GM21529 (cell line): ENCODE results near the gene SPATA6.

Source experiments
- ATAC-seq: cut with Tn5 transposase; IDR thresholded peaks from one replicate; pipeline ENCODE4 v1.9.1; 2021; ENCODE audit not compliant: unreplicated experiment

The SPATA6 gene

DNA sequence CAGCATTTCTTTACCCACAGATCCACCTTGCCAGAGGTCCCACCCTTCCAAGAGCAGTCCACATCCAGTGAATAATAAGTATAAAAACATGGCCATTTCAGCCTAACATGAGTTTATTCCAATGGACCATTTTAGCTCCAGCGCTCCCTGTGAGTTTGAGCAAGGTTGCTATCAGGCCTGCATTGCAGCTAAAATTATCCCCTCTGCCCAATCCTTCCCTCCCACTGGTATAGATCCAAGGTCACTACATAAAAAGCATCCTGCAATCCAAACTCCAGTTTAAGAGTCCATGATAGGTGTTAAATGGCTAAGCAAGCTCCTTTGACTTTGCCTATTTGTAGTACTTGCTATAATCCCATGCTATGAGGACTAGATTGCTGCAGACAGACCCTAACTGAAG lies 213.9 kb downstream of the SPATA6 start:
- no peak for ATAC-seq

DNA sequence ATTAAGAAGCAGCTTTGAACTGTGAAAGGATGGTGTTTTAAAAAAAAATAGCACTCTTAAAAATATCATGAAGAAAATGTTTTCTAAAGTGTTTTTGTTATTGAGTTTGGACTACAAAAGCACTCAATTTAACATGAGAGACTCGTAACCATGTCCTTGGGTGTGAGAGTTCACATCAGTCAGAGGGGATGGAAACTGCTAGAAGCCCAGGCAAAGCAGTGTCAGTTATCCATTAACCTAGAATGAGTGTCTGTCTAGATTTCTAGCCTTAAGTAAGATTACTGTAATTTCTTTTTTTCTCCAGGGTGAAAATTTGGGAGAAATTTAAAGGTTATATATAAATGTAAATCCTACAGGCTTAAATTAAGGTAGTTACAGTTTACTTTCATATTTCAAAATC lies 217.8 kb downstream of the SPATA6 start:
- no peak for ATAC-seq

DNA sequence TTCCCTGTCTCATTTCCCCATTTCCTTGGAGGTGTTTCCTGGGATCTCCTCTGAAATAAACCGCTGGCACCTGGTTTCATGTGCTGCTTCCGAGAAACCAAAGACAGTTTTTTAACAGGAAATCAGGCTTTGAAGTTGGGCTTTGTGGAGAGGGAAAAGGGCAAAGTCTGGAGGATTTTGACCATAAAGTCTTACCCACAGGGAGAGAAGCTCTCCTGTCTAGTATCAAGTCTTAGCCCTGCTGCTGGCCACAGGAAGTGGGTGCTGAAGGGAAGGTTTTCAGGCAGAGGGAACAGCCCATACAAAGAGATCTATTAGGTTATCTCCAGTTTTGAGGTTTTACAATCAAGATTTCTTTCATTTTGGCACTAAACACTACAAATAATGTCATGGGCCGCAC lies 220.2 kb downstream of the SPATA6 start:
- ATAC-seq, result no peak

DNA sequence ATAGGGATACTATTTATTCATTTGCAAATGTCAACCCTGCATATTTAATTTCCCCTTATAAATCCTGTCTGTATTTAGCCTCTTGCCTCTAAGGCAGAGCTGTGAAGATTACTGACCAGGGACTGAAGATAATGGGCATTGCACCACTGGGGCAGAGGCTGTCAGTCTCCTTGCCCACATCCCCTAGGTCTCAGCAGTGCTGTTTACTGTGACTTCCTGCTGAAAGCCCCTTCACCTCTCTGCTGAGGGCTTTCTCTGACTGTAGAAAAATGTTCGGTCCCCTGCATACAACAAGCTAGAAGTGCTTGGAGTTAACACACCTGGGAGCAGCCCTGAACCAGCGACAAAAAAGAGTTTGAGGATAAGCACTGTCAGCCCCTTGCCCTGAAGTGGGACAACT lies 220.7 kb downstream of the SPATA6 start:
- ATAC-seq, result no peak

DNA sequence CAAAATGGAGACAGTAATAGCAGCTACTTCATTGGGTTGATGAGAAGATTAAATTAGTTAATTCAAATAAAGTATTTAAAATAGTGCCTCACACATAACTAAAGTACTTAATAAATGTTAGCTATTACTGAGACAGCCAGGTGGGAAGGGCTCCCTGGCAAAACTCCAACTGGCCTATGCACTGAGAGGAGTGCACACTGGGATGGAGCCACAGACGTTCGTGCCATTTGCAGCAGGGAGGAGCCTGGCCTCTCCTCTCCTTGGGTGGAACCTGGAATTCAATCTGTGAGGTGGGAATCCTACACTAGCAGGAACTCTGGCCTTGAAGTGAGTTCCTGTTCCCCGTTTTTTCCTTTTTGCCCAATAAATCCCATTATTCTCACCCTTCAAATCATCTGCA lies 221.4 kb downstream of the SPATA6 start:
- no peak for ATAC-seq

DNA sequence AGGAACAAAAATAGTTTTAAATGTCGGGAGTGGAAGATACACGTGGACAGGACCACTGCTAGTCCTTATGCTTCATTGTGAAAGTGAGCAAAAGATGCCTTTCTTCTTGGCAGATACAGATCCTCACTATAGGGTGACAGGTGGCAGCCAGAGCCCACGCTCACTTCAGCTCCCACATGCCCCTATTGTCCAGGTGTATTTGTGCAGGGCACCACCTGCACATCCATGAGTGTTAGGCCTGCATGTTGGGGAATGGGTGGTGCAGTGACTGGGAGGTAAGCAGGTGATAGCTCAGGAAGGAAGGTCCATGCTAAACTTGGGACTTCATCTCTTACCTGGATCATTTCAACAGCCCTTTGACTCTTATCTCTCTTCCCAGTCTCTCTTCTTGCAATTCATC lies 222.1 kb downstream of the SPATA6 start:
- ATAC-seq, result no peak

DNA sequence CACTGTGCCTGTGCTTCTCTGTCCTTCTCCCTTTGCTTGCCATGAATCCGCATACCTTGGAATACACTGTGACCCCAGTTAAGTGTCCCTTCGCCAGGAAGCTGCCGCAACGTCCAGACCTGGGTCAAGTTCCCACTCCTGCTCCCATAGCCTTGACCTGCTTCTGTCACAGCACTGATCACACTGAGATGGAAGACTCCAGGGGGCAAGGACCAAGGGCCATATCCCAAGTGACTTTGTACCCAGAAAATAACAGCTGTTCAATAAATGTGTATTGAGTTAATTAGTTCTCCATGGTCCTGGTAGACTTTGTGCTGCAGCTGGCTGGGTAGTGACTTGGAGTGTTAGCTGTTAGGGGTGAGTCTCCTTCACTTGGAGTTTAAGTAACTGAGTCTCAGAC lies 223.6 kb downstream of the SPATA6 start:
- ATAC-seq, result no peak

DNA sequence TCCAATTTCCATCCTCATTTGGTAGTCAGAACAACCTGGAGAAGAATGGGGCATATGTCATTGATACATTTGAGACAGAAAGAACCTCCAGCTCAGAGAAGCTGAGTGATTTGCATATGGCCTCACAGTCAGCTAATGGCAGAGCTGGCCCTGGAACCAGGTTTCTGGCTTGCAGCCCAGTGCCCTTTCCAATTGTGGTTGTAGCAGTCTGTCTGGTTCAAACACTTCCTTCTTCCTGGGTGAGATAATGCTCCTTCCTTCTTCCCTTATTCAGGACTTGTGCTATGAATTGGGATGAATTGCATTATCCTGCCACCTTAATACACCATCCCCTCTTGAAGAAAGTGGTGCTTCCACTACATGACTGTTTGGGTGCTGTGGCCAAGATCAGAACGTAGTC lies 225.3 kb downstream of the SPATA6 start:
- no peak for ATAC-seq
